Endodermal cell (in vitro differentiated cells): ENCODE measurements around the gene EIF4E. TPM values are rescaled to one million over a fixed set of nuclear protein-coding genes. Genes with fewer than 3 reads are reported as not detected.
A peak's percentile ranks its signal among the peaks of the same experiment; 100 is the strongest.

Experiments used
- DNase-seq: peaks from one replicate; pipeline ENCODE4 v3.0.0-alpha.2; 2017
- H3K27ac ChIP-seq: 2 replicates; pipeline ENCODE4 v1.5.1; 2013; ENCODE audit warnings: mild to moderate bottlenecking, low read depth, low read length, moderate library complexity
- H3K27me3 ChIP-seq: 2 replicates; pipeline ENCODE4 v1.6.1; 2013; ENCODE audit warnings: mild to moderate bottlenecking, low read length, moderate library complexity; ENCODE audit not compliant: insufficient read depth, control insufficient read depth, poor library complexity, severe bottlenecking
- H3K36me3 ChIP-seq: 2 replicates; pipeline ENCODE4 v1.7.0; 2013; ENCODE audit warnings: mild to moderate bottlenecking, low read length, moderate library complexity; ENCODE audit not compliant: control insufficient read depth, insufficient read depth
- H3K4me1 ChIP-seq: one replicate; pipeline ENCODE4 v1.7.0; 2013; ENCODE audit warnings: low read length; ENCODE audit not compliant: control insufficient read depth, insufficient read depth
- H3K4me3 ChIP-seq: 2 replicates; pipeline ENCODE4 v1.5.1; 2013; ENCODE audit warnings: mild to moderate bottlenecking, low read length, moderate library complexity
- H3K9ac ChIP-seq: 2 replicates; pipeline ENCODE4 v1.6.1; 2013; ENCODE audit warnings: mild to moderate bottlenecking, low read length, moderate library complexity; ENCODE audit not compliant: poor library complexity, severe bottlenecking; ENCODE audit errors: extremely low read depth
- H3K9me3 ChIP-seq: 2 replicates; pipeline ENCODE4 v1.6.1; 2013; ENCODE audit warnings: mild to moderate bottlenecking, low read length, moderate library complexity; ENCODE audit not compliant: control insufficient read depth
- H3K27ac Mint-ChIP-seq: 2 replicates; pipeline ENCODE4 v1.8.0; 2020; ENCODE audit warnings: mixed read lengths
- H3K27me3 Mint-ChIP-seq: 2 replicates; pipeline ENCODE4 v1.8.0; 2021; ENCODE audit warnings: mild to moderate bottlenecking, mixed read lengths; ENCODE audit not compliant: insufficient read depth
- H3K36me3 Mint-ChIP-seq: 2 replicates; pipeline ENCODE4 v1.8.0; 2020; ENCODE audit warnings: low read depth, mixed read lengths
- H3K4me1 Mint-ChIP-seq: 2 replicates; pipeline ENCODE4 v1.8.0; 2020; ENCODE audit warnings: mixed read lengths
- H3K4me3 Mint-ChIP-seq: 2 replicates; pipeline ENCODE4 v1.8.0; 2020; ENCODE audit warnings: mild to moderate bottlenecking, moderate library complexity, mixed read lengths
- H3K9me3 Mint-ChIP-seq: 2 replicates; pipeline ENCODE4 v1.8.0; 2020; ENCODE audit warnings: mild to moderate bottlenecking, mixed read lengths
- WGBS, 2 experiments: methylation state at CpG; one replicate each; pipeline versions ENCODE4 v1.1.5 to v1.1.7; 2013; ENCODE audit warnings: missing lambda C conversion rate in 2 of 2, mixed read lengths in 1 of 2; ENCODE audit not compliant: insufficient coverage in 1 of 2, insufficient read length in 1 of 2; 5-methylcytosine and 5-hydroxymethylcytosine counted together
- total RNA-seq, 2 donors: library from RNA; stranded (reverse); fragmentation: NEBNext Ultra II Directional in 1 of 2; extraction: Animal tissue kit (Norgen Biotek cat#: 25700) in 1 of 2; gene quantifications; 2 replicates in 1 of 2; 3 replicates in 1 of 2; pipeline ENCODE4 v1.2.1, GENCODE V29; 2021
- TF ChIP-seq, protein P1 (sequence below): fragments of 200-600 bp; sonication (generic); conservative IDR thresholded peaks from 2 replicates; pipeline ENCODE4 v1.5.0; 2021; ENCODE audit warnings: antibody characterized with exemption, mild to moderate bottlenecking

The EIF4E gene
- total RNA-seq, 2 donors from 2014 or later, result 134 to 138 TPM

DNA sequence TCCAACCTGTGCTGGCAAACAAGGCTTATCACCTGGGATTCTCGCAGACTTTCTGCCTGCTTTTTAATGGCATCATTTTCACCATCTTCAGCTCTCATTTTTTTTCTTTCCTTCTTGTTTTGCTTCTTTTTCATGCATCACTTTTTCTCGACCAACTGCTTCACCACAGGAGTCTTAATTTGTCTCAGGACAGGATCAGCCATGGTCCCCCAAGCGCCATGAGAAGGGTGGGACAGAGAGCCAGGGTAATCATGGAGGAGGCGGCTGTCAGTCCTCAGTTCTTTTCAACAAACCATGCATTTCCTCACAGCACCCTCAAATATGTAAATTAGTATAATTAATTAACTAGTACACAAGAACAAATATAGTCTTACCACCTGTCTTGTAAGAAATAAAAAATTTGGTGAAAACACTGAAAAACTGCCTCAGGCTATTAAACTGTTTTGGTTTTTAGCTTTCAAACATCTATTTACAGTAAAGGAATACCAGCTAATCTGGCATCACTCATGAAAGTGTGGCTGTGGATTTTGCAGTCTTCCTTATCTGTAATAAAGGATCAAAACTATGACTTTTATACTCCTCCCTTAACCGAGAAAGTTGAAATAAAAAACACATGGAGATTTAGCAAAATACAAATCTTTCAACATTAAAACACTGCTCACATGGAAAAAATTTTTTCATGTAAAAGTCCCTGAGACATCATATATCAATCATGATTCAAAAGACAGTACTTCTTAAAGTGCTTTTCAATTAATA, 19.1 kb downstream of the EIF4E start:
- 74 to 90% methylated on average over 2 to 5 of the region's 5 CpGs for WGBS, 2 experiments
- Mint-ChIP-seq H3K9me3 (no peaks in the 10 kb centered on the region), H3K36me3 (peaks cover 7% of the 10 kb centered on the region), H3K4me1 (peaks cover 26% of the 10 kb centered on the region), H3K4me3 (no peak overlapping the region), H3K27ac (peak overlapping the region; percentile 1), H3K27me3 (no peaks in the 10 kb centered on the region)
- TF ChIP-seq, protein P1, sequence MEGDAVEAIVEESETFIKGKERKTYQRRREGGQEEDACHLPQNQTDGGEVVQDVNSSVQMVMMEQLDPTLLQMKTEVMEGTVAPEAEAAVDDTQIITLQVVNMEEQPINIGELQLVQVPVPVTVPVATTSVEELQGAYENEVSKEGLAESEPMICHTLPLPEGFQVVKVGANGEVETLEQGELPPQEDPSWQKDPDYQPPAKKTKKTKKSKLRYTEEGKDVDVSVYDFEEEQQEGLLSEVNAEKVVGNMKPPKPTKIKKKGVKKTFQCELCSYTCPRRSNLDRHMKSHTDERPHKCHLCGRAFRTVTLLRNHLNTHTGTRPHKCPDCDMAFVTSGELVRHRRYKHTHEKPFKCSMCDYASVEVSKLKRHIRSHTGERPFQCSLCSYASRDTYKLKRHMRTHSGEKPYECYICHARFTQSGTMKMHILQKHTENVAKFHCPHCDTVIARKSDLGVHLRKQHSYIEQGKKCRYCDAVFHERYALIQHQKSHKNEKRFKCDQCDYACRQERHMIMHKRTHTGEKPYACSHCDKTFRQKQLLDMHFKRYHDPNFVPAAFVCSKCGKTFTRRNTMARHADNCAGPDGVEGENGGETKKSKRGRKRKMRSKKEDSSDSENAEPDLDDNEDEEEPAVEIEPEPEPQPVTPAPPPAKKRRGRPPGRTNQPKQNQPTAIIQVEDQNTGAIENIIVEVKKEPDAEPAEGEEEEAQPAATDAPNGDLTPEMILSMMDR, result no peak
- Histone ChIP-seq H3K9me3 (no peaks in the 10 kb centered on the region), H3K4me3 (no peak overlapping the region), H3K36me3 (peaks cover 10% of the 10 kb centered on the region), H3K27me3 (no peaks in the 10 kb centered on the region), H3K27ac (no peak overlapping the region), H3K9ac (no peak overlapping the region), H3K4me1 (peaks cover 6% of the 10 kb centered on the region)
- DNase-seq, result no peak

DNA sequence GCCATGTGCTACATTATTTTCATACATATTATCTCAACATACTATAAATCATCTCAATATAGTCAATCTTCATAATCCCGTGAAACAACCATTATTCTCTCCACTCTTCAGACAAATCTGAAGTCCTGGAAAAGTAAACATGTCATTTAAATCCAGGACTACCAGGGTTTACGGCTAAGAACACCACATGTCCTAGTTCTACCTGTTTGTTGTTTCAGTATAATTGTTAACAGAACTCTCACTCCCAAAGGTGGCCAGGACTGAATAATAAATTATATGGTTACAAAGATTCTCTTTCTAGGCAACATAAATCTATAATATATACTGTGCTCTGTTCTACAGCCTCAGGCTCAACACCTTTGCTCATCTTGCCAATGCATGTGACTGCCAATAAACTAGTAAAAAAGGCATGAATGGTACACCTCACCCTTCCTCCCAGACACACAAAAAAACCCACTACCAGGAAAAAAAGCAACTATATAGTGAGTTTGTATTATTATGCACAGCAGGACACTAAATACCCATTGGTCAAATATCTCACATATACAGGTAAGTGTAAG, 20.1 kb downstream of the EIF4E start:
- Mint-ChIP-seq H3K27me3 (no peaks in the 10 kb centered on the region), H3K36me3 (peaks cover 7% of the 10 kb centered on the region), H3K4me1 (peaks cover 26% of the 10 kb centered on the region), H3K9me3 (no peaks in the 10 kb centered on the region), H3K4me3 (no peak overlapping the region), H3K27ac (no peak overlapping the region)
- peaks cover 10% of the 10 kb centered on the region for H3K36me3 ChIP-seq
- H3K4me3 ChIP-seq, result no peak overlapping the region
- DNase-seq, result no peak
- H3K27ac ChIP-seq, result no peak overlapping the region
- no peaks in the 10 kb centered on the region for H3K9me3 ChIP-seq
- 91 to 94% methylated on average over 1 to 2 of the region's 2 CpGs for WGBS, 2 experiments
- H3K27me3 ChIP-seq, result no peaks in the 10 kb centered on the region
- H3K4me1 ChIP-seq, result peaks cover 6% of the 10 kb centered on the region
- no peak overlapping the region for H3K9ac ChIP-seq
- TF ChIP-seq, protein P1, result no peak

- 90% methylated on average over 3 of the region's 3 CpGs; no CpG with 5 or more reads in 1 of the 2 experiments for WGBS, 2 experiments
- TF ChIP-seq, protein P1, result no peak
- Mint-ChIP-seq H3K4me1 (peaks cover 26% of the 10 kb centered on the region), H3K9me3 (no peaks in the 10 kb centered on the region), H3K4me3 (no peak overlapping the region), H3K27me3 (no peaks in the 10 kb centered on the region), H3K27ac (no peak overlapping the region), H3K36me3 (peaks cover 6% of the 10 kb centered on the region)
- Histone ChIP-seq H3K4me1 (peaks cover 6% of the 10 kb centered on the region), H3K27me3 (no peaks in the 10 kb centered on the region), H3K36me3 (peaks cover 10% of the 10 kb centered on the region), H3K27ac (no peak overlapping the region), H3K9ac (no peak overlapping the region), H3K4me3 (no peak overlapping the region), H3K9me3 (no peaks in the 10 kb centered on the region)
- DNase-seq, result no peak
Observed at GRCh38 chr4:98908182-98908581, 20.8 kb downstream of the EIF4E start.
